Panc1 (cell line): Measurements from ENCODE around the gene SEMA3D. TPM values are rescaled to one million over a fixed set of nuclear protein-coding genes. Genes with fewer than 3 reads are reported as not detected.

ENCODE experiments used
- ATAC-seq: fragments of 200-7000 bp; cut with Tn5 transposase; 2 replicates; pipeline ENCODE4 v1.9.1; 2020; ENCODE audit warnings: mild to moderate bottlenecking, moderate library complexity
- BruUV-seq: library from RNA; stranded (reverse); fragments of 400-500 nt; replicated peaks from 2 replicates; lab custom pipeline; 2021; lab: Mats Ljungman, UMichigan
- CTCF ChIA-PET: fragments of 300-600 bp; sonication (Branson Sonifier 250); formaldehyde crosslinking; loops from one replicate; lab custom pipeline; 2022; ENCODE audit warnings: antibody characterized with exemption; lab: Charles Lee
- POLR2A ChIA-PET: fragments of 300-600 bp; sonication (Branson Sonifier 250); formaldehyde crosslinking; loops from one replicate; lab custom pipeline; 2022; ENCODE audit warnings: antibody characterized with exemption; lab: Charles Lee
- DNase-seq: peaks from one replicate; pipeline ENCODE4 v3.0.0-alpha.2; 2010; ENCODE audit warnings: low read depth, low spot score
- H3K27ac ChIP-seq: 2 replicates; pipeline ENCODE4 v1.5.1; 2011; ENCODE audit warnings: mild to moderate bottlenecking, low read length, inconsistent platforms
- H3K27me3 ChIP-seq: fragments of 200-500 bp; sonication (Bioruptor generic); 2 replicates; pipeline ENCODE4 v1.6.0; 2014; ENCODE audit warnings: low read length, inconsistent platforms; ENCODE audit not compliant: control insufficient read depth, insufficient read depth
- H3K36me3 ChIP-seq: fragments of 200-500 bp; sonication (Bioruptor generic); 2 replicates; pipeline ENCODE4 v1.5.1; 2014; ENCODE audit warnings: inconsistent platforms, mild to moderate bottlenecking, low read length, moderate library complexity; ENCODE audit not compliant: control insufficient read depth, insufficient read depth
- H3K4me1 ChIP-seq: 2 replicates; pipeline ENCODE4 v1.5.1; 2011; ENCODE audit warnings: inconsistent platforms, mild to moderate bottlenecking, low read length, moderate library complexity; ENCODE audit not compliant: control insufficient read depth, insufficient read depth
- H3K4me3 ChIP-seq, 2 experiments: 2 replicates each; pipeline ENCODE4 v1.5.1; 2011 to 2012; ENCODE audit warnings: low read depth in 2 of 2, low read length in 2 of 2, mild to moderate bottlenecking in 2 of 2, inconsistent platforms in 1 of 2, moderate library complexity in 1 of 2
- H3K9me3 ChIP-seq: fragments of 200-500 bp; sonication (Bioruptor generic); 2 replicates; pipeline ENCODE4 v1.5.1; 2014; ENCODE audit warnings: low read depth, mild to moderate bottlenecking, inconsistent platforms, low read length, moderate library complexity; ENCODE audit not compliant: control insufficient read depth, insufficient read depth
- POLR2AphosphoS5 ChIP-seq: IDR thresholded peaks from 2 replicates; pipeline ENCODE4 v1.6.1; 2012; ENCODE audit warnings: mild to moderate bottlenecking, low read depth, low read length, moderate library complexity
- SIN3A ChIP-seq: IDR thresholded peaks from 2 replicates; pipeline ENCODE4 v1.6.1; 2012; ENCODE audit warnings: low read depth, mild to moderate bottlenecking, low read length, moderate library complexity, borderline replicate concordance; ENCODE audit not compliant: insufficient read depth
- TCF7L2 ChIP-seq: IDR thresholded peaks from 2 replicates; pipeline ENCODE4 v1.6.1; 2011; ENCODE audit warnings: mild to moderate bottlenecking, low read depth, low read length, inconsistent platforms
- in situ Hi-C: cut with HindIII; loops from 2 replicates; pipeline ENCODE4 v1.10.0; 2016; ENCODE audit warnings: low sequenced_read_pairs, low pct_unique_long_range_greater_than_20kb
- intact Hi-C: fragments of 100-400 bp; cut with micrococcal nuclease; formaldehyde crosslinking; loops from one replicate; pipeline ENCODE4 v1.10.0; 2022; ENCODE audit not compliant: unreplicated experiment
- total RNA-seq: library from RNA; stranded (reverse); gene quantifications from one replicate; pipeline ENCODE4 v1.2.1, GENCODE V29; 2021; ENCODE audit not compliant: unreplicated experiment
- TF ChIP-seq, protein P1 (sequence below): fragments of 450-650 bp; IDR thresholded peaks from 2 replicates; pipeline ENCODE4 v1.5.1; 2017; ENCODE audit warnings: mild to moderate bottlenecking
- TF ChIP-seq, protein P2 (sequence below), 2 experiments: IDR thresholded peaks; 2 replicates each; pipeline ENCODE4 v1.6.1; 2011 to 2012; ENCODE audit warnings: low read depth in 2 of 2, control low read depth in 1 of 2, low read length in 1 of 2, mild to moderate bottlenecking in 1 of 2, moderate library complexity in 1 of 2; ENCODE audit not compliant: insufficient read depth in 1 of 2

Gene SEMA3D
- total RNA-seq, 1 experiment from 2014 or later = 11.5 TPM

DNA sequence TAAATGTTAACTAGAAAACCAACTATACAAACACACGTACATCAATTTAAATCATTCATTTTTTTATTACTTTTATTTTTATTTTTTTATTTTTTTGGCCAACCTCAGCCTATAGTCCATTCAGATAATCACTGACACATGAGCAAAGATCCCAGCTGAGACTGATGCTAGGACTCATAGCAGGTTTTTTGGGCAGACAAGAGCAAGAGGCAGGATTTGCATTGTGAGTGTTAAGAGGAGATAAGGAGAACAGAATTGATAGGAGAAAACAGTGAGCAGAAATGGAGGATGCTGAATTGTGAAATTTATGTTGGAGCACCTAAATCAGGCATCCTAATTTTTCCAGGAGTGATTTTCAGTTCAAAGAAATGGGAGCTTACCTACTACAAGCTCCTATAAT lies 240.3 kb downstream of the SEMA3D start:
- DNase-seq = no peak
- no peak for ATAC-seq
- CTCF ChIA-PET = no interaction called here
- Histone ChIP-seq H3K4me1 (no peaks in the 10 kb centered on the region), H3K36me3 (no peaks in the 10 kb centered on the region), H3K9me3 (no peaks in the 10 kb centered on the region), H3K4me3 (no peak overlapping the region), H3K27me3 (no peaks in the 10 kb centered on the region), H3K27ac (no peak overlapping the region)
- in situ Hi-C loops (no loop called here), intact Hi-C loops (no loop called here)
- POLR2A ChIA-PET = no interaction called here
- TF ChIP-seq, protein P1, sequence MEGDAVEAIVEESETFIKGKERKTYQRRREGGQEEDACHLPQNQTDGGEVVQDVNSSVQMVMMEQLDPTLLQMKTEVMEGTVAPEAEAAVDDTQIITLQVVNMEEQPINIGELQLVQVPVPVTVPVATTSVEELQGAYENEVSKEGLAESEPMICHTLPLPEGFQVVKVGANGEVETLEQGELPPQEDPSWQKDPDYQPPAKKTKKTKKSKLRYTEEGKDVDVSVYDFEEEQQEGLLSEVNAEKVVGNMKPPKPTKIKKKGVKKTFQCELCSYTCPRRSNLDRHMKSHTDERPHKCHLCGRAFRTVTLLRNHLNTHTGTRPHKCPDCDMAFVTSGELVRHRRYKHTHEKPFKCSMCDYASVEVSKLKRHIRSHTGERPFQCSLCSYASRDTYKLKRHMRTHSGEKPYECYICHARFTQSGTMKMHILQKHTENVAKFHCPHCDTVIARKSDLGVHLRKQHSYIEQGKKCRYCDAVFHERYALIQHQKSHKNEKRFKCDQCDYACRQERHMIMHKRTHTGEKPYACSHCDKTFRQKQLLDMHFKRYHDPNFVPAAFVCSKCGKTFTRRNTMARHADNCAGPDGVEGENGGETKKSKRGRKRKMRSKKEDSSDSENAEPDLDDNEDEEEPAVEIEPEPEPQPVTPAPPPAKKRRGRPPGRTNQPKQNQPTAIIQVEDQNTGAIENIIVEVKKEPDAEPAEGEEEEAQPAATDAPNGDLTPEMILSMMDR = no peak
- no peak for TF ChIP-seq SIN3A
- no peak for TF ChIP-seq POLR2AphosphoS5
- TF ChIP-seq TCF7L2 = no peak
- TF ChIP-seq, protein P2, sequence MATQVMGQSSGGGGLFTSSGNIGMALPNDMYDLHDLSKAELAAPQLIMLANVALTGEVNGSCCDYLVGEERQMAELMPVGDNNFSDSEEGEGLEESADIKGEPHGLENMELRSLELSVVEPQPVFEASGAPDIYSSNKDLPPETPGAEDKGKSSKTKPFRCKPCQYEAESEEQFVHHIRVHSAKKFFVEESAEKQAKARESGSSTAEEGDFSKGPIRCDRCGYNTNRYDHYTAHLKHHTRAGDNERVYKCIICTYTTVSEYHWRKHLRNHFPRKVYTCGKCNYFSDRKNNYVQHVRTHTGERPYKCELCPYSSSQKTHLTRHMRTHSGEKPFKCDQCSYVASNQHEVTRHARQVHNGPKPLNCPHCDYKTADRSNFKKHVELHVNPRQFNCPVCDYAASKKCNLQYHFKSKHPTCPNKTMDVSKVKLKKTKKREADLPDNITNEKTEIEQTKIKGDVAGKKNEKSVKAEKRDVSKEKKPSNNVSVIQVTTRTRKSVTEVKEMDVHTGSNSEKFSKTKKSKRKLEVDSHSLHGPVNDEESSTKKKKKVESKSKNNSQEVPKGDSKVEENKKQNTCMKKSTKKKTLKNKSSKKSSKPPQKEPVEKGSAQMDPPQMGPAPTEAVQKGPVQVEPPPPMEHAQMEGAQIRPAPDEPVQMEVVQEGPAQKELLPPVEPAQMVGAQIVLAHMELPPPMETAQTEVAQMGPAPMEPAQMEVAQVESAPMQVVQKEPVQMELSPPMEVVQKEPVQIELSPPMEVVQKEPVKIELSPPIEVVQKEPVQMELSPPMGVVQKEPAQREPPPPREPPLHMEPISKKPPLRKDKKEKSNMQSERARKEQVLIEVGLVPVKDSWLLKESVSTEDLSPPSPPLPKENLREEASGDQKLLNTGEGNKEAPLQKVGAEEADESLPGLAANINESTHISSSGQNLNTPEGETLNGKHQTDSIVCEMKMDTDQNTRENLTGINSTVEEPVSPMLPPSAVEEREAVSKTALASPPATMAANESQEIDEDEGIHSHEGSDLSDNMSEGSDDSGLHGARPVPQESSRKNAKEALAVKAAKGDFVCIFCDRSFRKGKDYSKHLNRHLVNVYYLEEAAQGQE (IDR thresholded peaks at IDR 0.05; ENCODE audit: insufficient read depth in 1 of 2, low read depth in 2 of 2, low read length in 1 of 2) = no peak
- BruUV-seq = no TSS peak
